ENCODE data around the gene DCANP1.

The DCANP1 gene

DNA sequence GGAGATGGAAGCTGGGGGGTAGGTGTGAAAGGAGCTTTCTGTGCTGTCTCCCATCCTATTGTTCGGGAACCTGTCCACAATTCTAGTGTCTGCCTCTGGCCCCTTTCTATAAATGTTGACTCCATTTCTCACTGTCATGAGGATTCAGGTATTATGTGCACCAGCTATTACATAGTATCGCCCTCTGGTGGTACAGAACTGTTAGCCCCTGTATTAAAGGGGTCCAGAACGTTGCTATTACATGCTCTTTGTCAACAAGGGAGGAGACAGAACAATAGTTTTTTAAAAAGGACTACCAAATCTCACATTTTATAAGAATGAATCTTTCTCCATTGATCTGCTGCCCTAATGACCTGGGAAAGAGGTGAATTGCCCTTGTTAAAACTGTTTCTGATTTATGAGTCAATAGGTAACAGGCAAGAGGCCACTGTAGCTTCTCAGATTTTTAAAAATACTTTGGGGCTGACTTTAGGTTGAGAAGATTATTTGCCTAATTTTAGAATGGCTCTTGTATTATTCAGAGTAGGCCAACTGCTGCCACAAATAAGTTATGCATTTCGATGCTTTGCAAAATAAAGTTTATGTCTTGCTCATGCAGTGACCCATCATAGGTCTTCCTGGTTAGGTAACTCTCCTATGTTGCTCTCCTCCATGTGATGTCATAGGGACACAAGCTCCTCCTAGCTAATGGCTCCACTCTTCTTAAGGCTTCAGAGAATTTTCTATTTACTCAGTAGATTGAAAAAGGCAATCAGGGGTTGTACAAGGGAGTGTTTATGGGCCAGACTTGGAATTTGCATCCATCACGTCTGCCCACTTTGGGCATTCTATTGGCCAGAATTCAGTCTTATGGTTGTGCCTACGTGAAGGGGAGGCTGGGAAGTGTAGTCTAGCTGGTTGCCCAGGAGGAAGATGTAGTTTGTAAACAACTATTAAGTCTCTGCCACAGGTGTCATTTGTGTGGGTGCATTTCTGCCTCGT is 20.8 kb downstream of the DCANP1 start:
- in situ Hi-C loops (cut with MboI; ENCODE audit: low sequenced_read_pairs) = no loop called here

DNA sequence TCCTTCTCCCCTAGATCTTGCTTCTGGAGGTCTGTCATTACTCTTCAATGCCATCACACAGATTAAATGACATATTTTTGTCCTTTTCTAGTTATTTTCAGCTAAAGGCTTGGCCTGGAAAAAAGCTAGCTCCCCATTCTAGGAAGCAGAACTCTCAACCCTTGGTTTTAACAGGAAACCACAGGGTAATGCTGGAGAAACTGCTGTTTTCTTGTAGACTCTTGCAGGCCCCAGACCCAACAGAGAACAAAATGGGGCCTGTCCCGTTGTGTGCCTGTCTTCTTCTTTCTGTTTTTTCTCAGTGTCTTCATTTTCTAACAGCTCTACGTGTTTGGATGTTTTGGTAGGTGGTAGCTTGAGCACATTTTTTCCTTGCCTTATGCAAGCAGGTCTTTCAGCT is 21.5 kb downstream of the DCANP1 start:
- in situ Hi-C loops (cut with MboI; ENCODE audit: low sequenced_read_pairs) = no loop called here

DNA sequence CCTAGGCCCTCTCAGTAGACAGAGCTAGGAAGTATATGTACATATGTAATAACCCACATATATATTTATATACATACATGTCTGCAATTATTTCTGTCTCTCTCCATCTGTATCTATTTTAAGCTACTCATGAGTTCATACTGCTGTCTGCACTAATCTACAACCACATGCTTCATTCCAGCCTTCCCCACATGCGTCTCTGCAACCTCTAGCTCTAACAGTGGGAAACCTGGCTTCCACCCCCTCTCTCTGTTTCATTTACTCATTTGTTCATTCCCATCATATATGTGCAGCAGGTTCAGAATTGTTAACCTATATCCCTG is 23.3 kb downstream of the DCANP1 start:
- in situ Hi-C loops (cut with MboI; ENCODE audit: low sequenced_read_pairs) = no loop called here

DNA sequence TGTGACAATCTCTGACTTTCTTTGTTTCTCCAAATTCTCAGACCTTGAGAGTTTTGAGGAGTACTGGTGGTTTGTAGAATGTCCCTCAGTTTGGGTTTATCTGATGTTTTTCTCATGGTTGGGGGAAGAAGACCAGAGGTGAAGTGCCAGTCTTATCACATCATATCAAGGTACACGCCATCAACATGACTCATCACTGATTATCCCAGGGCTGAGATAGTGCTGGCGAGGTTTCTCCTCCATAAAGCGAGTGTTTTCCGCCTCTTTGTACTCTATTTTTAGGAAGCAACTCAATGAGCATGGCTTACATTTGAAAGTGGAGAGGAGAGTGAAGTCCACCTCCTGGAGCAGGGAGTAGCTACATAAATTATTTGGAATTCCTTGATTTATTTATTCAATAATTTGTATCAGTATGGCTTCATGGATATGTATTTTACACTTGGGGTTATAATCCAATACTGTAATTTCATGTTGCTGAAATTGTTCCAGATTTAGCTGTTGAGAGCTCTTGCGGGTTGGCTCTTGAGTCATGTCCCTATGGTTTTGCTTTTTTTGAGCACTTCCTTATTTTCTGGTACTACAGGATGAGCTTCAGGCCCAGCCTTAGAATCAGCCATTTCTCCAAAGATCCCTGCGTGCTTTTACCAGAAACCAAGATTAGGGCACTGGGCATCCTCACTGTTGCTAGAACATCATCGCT is 23.9 kb downstream of the DCANP1 start:
- in situ Hi-C loops (cut with MboI; ENCODE audit: low sequenced_read_pairs) = no loop called here

DNA sequence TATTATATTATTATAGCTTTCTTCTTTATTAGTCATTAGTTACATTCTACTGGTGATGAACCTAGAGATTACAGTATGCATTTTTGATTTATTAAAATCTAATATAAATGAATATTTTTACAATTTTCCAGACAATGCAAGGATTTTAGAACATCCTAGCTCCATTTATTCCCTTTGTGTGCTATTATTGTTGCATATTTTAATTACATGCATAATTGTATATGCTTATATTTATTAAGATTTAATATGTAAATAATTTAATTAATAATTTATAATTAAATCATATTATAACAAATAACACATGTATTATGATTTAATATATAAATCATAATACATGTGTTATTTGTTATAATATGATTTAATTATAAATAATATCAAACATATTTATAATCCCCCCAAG is 24.7 kb downstream of the DCANP1 start:
- in situ Hi-C loops (cut with MboI; ENCODE audit: low sequenced_read_pairs) = no loop called here

DNA sequence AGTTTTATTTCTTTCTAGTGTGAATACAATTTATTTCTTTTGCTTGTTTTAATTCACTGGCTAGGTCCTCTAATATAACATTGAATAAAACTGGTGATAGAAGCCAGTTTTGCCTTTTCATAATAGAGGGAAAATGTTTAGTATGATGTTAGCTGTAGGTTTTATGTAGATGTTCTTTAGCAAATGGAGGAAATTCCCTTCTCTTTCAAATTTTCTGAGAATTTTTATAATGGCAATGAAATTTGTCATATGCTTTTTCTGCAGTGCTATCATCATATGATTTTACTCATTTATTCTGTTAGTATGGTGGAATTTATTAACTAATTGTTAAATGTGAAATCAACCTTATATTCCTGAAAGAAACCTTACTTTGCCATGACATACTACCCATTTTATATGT is 30.1 kb downstream of the DCANP1 start:
- in situ Hi-C loops (cut with MboI; ENCODE audit: low sequenced_read_pairs) = no loop called here

DNA sequence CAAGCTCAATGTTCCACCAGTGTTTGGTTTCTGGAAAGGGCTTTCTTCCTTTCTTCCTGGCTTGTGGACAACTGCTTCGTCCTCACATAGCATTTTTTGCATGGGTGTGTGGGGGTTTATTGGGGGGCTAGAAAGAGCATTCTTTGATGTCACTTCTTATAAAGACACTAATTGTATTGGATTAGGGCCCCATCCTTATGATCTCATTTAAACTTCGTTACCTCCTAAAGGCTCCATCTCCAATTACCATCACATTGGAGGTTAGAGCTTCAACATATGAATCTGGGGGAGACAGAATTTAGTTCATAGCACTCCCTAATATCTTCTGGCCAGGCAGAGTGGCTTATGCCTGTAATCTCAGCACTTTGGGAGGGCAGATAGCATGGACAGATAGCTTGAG is 42.1 kb downstream of the DCANP1 start:
- in situ Hi-C loops (cut with MboI; ENCODE audit: low sequenced_read_pairs) = no loop called here

DNA sequence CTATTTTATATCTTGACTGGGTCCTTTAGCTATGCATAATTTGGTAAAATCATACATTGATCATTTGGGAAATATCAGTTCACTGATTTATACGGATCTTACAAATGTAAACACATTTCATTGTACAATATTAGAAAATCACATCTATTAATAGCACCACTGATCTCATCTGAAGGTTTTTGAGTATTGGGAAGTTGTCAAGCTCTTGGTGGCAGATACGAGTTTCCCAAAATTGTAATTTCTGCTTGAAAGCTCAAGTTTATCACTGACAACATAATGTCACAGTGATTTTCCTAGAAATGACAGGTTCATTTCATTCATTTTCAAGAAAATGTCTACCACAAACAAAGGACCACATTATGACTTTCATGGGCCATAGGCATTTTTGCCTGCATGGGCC is 45.1 kb downstream of the DCANP1 start:
- in situ Hi-C loops (cut with MboI; ENCODE audit: low sequenced_read_pairs) = no loop called here

DNA sequence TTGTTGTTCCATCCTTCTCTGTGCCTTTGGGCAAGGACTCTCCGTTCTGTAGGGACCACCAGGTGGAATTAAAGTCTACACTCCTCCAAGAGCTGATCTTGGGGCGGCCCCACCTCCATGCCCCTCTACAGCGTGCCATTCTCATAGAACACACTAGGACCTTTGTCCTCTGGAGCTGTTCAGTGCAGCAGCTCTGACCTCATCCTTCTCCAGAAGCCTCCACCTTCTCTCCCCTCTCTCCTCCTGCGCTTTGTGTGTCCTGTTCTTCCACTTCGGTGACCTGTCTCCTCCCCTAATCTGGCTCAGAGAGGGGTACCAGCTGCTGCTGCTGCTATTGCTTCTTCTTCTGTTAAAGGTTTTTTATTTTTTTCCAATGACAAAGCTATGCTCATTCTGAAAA is 46.3 kb downstream of the DCANP1 start:
- in situ Hi-C loops (cut with MboI; ENCODE audit: low sequenced_read_pairs) = no loop called here

DNA sequence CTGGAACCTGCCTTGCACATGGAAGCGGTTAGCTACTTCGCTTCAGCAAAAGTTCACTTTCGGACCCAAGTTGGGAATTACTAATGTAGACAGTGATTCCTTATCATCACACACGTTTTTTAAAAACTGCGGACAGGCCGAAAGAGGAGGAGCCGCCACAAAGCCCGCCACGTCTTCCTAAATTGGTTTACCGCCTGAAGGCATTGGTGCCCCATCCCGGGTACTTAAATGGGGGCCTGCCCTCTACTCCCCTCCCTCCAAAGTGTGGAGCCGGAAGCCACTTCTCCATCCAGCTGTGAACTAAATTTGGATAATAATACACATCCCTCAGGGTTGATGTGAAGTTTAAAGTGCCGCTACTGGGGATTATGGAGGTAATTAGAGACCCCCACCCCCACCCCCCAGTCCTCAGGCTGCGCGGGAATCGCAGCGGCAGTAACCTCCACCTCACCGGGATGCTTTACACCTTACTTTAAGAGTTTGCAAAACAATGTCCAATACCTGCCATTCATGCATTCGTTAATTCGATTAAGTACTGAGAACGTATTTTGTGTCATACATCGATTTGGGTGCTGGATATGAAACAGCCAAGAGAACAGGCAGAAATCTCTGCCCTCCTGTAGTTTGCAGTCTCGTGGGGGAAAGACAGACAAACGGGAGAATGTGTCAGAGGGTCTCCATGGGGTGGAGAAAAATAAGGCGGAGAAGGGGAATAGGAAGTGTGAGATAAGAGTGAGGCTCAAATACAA is 47.2 kb downstream of the DCANP1 start:
- in situ Hi-C loops (cut with MboI; ENCODE audit: low sequenced_read_pairs) = no loop called here

DNA sequence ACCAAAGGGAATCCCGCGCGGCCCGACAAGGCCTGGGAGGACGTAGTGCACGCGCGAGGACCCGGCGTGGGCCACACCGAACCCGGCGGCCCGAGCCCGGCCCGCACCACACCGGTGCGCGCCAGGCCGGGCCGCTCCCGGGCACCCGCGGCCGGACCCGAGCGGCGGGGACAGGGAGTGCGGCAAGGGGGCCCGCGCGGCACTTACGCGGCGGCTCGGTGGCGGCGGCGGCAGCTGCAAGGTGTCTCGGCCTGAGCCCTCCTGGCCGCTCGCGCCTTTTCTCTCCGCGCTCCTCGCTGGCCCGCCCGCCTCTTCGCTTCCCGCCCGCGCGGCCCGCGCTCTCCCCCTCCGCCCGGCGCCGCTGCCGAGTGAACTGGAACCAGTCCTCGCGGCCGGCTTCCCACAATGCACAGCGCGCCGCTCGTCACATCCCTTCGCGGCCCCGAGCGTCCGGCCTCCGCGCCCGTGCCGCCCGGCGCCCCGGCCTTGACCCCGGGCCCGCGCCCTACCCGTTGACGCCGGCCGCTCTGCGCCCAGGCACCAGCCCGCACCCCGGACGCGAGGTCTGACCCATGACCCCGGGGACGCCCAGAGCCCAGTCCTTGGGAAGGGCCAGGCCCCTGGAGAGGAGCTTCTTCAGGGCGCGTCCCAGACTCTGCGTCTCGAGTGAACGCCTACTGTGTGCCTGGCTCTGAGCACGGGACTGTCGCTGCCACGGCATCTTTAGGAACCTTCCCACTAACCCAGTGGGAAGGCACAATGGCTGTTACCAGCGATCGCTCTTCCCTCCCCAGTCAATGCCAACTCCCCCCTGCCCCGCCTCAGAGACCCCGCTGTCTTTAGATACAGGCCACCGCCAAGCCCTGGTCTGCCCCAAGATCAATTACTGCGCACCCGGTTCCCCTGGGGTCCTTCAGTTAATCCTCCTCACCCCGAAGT is 48.0 kb downstream of the DCANP1 start, which contains the start of gene MACROH2A1:
TSS of gene MACROH2A1 (minus strand) at position 377 of the 939 bp plus-strand sequence. CDS start 10,138 bp downstream, outside the sequence.
- in situ Hi-C loops (cut with MboI; ENCODE audit: low sequenced_read_pairs) = no loop called here

DNA sequence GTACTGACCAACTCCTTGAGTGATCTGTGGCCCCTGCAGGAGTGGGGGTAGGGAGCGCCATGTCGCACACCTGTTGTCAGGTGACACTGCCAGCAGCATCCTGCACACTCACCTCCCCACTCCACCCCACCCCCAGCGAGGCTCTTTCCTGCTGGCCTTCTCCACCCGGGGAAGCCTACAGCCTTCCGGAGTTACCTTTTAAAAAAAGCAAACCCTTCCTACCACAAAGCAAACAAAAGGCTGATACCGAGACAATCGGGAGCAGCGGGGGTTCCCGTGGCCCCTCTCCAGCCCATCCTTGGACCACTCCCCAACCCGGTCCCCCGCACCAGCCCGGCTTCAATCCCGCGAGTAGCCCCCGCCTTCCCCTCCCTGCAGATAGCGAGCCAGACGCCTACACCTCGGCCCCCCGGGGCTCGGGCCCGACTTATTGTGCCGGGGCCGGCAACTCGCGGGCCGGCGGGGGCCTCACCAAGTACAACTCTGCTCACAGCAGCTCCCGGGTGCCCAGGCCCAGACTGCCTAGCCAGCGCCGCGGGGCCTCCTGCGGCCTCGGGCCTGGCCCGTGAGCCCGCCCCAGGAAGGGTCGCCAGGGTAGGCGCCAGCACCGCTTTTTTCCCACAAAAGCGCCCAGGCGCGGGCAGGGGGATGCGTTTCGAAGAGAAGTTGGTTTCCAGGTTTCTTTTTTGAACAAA is 48.8 kb downstream of the DCANP1 start:
- in situ Hi-C loops (cut with MboI; ENCODE audit: low sequenced_read_pairs) = no loop called here

DNA sequence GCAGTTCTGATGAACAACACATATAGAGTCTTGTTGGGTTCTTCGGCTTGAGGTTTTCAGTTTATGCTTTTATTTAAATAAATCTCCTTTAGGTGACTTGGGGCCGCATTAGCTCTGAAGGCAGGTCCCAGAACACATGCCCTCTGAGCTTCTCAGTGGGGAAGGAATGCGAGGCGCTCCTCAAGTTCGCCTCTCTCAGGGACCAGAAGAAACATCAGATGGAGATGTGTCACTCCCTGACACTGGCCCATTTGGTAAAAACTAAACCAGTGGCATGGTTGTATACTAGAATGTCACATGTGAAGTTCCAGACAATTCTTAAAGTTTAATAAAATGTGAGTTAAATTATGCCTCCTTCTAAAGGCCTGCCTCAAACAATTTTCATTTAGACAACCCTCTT is 50.1 kb downstream of the DCANP1 start:
- in situ Hi-C loops (cut with MboI; ENCODE audit: low sequenced_read_pairs) = no loop called here

DNA sequence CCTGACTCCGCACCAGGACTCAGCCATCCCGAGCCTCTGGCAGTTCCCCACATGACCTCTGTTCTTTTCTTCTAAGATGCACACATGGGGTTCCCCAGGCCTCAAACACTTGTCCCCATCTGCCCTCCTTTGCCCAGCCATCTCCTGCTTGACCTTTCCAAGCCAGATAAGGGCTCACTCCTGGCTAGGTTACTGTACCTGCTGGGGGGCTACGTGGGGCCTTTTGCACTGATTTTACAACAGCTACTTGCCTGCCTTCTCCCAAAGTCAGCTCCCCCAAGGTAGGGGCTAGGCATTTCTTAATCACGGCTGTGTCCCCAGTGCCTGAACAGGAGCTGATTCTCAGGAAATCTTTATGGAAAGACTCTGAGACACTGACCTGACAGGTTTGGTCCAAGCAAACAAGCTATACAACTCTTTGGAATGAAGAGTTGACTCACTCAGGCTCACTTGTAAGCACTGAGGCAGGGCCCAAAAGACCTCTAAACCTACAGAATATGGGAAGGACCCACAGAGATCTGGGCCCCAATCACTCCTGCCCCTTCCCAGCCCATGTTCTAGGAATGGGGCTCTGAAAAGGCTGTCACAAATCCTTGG is 50.6 kb downstream of the DCANP1 start:
- in situ Hi-C loops (cut with MboI; ENCODE audit: low sequenced_read_pairs) = no loop called here

DNA sequence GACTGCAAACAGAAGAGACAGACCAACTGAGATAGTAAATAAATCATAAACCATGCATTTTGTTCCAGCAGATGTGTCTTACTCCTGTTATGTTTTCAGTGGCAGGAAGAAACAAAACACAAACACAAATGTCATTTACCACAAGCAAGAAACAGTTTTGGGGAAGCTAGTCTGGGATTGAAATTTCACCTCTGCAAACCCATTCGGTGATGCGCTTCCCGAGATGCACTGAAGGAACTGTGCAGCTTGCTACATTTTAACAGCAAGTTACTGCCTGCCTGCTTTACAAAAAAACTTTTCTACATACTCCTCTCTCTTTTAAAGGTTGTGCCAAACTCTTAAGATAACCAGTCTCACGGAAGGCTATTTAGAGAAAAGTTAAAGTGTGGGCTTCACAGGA is 51.3 kb downstream of the DCANP1 start:
- in situ Hi-C loops (cut with MboI; ENCODE audit: low sequenced_read_pairs) = no loop called here

DNA sequence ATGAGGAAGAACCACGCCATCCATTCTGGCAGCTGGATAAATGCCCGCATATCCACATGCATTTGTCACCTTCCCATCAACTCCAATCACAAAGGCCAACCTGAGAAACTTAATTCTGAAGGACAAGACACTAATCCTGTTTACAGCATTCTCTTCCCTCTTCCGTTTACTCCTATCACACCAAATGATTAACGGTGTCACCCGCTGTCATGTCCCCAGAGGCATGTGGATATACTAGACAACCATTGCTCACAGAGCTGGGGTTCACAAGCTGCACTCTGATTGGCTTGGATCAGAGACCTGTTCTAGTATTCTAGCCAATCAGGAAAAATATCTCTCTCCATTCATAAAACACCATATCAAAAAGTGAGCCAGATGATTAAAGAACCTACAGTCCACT is 51.7 kb downstream of the DCANP1 start:
- in situ Hi-C loops (cut with MboI; ENCODE audit: low sequenced_read_pairs) = no loop called here
